ENCODE results near the gene YARS2.

The YARS2 gene

GRCh38 chr12:32776258-32776657, 20.6 kb upstream of the YARS2 start:
- no peak overlapping the region for H3K9ac ChIP-seq (ENCODE audit: low read length)
- H3K27me3 ChIP-seq (replicated peaks; ENCODE audit: insufficient read depth, low read length) = no peaks in the 10 kb centered on the region
- no peak overlapping the region for H3K4me3 ChIP-seq (ENCODE audit: low read length)
- H3K79me2 ChIP-seq (ENCODE audit: low read length) = no peaks in the 10 kb centered on the region
- DNase-seq = no peak
- H3K36me3 ChIP-seq (replicated peaks; ENCODE audit: insufficient read depth, low read length) = no peaks in the 10 kb centered on the region
- no peaks in the 10 kb centered on the region for H4K20me1 ChIP-seq (ENCODE audit: insufficient read depth, low read length)
- no peak overlapping the region for H2AFZ ChIP-seq (ENCODE audit: low read length)
- no peaks in the 10 kb centered on the region for H3F3A ChIP-seq (ENCODE audit: insufficient read depth, low read length)
- no peaks in the 10 kb centered on the region for H3K9me2 ChIP-seq (replicated peaks; ENCODE audit: insufficient read depth, low read length)
- H3K27ac ChIP-seq (ENCODE audit: low read length) = no peak overlapping the region
- H3K4me1 ChIP-seq (ENCODE audit: low read length) = no peaks in the 10 kb centered on the region
- no peak for TF ChIP-seq EZH2phosphoT487 (IDR thresholded peaks at IDR 0.05; ENCODE audit: low read length)
- TF ChIP-seq EZH2 (optimal IDR thresholded peaks at IDR 0.05; ENCODE audit: low read depth, low read length) = no peak
- TF ChIP-seq CTCF (IDR thresholded peaks at IDR 0.05; ENCODE audit: low read length) = no peak
- H3K4me2 ChIP-seq (ENCODE audit: low read depth, low read length) = no peak overlapping the region
- no peaks in the 10 kb centered on the region for H3K9me3 ChIP-seq (replicated peaks; ENCODE audit: insufficient read depth, low read length)

GRCh38 chr12:32773691-32774090, 18.0 kb upstream of the YARS2 start:
- no peak for DNase-seq
- no peak for TF ChIP-seq EZH2phosphoT487 (IDR thresholded peaks at IDR 0.05; ENCODE audit: low read length)
- TF ChIP-seq EZH2 (optimal IDR thresholded peaks at IDR 0.05; ENCODE audit: low read depth, low read length) = no peak
- TF ChIP-seq CTCF (IDR thresholded peaks at IDR 0.05; ENCODE audit: low read length) = no peak
- Histone ChIP-seq H4K20me1 (ENCODE audit: insufficient read depth, low read length) (no peaks in the 10 kb centered on the region), H3K36me3 (replicated peaks; ENCODE audit: insufficient read depth, low read length) (no peaks in the 10 kb centered on the region), H3K4me1 (ENCODE audit: low read length) (no peaks in the 10 kb centered on the region), H3F3A (ENCODE audit: insufficient read depth, low read length) (no peaks in the 10 kb centered on the region), H3K9ac (ENCODE audit: low read length) (no peak overlapping the region), H3K9me2 (replicated peaks; ENCODE audit: insufficient read depth, low read length) (no peaks in the 10 kb centered on the region), H3K27ac (ENCODE audit: low read length) (no peak overlapping the region), H3K4me3 (ENCODE audit: low read length) (no peak overlapping the region), H3K4me2 (ENCODE audit: low read depth, low read length) (no peak overlapping the region), H3K9me3 (replicated peaks; ENCODE audit: insufficient read depth, low read length) (no peaks in the 10 kb centered on the region), H2AFZ (ENCODE audit: low read length) (no peak overlapping the region), H3K27me3 (replicated peaks; ENCODE audit: insufficient read depth, low read length) (no peaks in the 10 kb centered on the region), H3K79me2 (ENCODE audit: low read length) (no peaks in the 10 kb centered on the region)

GRCh38 chr12:32770141-32770540, 14.4 kb upstream of the YARS2 start:
- DNase-seq = no peak
- TF ChIP-seq EZH2 (optimal IDR thresholded peaks at IDR 0.05; ENCODE audit: low read depth, low read length) (no peak), CTCF (IDR thresholded peaks at IDR 0.05; ENCODE audit: low read length) (no peak), EZH2phosphoT487 (IDR thresholded peaks at IDR 0.05; ENCODE audit: low read length) (no peak)

More at GRCh38 chr12:32770141-32770540, 14.4 kb upstream of the YARS2 start:
- Histone ChIP-seq H4K20me1 (ENCODE audit: insufficient read depth, low read length) (no peaks in the 10 kb centered on the region), H3K9me3 (replicated peaks; ENCODE audit: insufficient read depth, low read length) (no peaks in the 10 kb centered on the region), H3K9ac (ENCODE audit: low read length) (no peak overlapping the region), H3K27ac (ENCODE audit: low read length) (no peak overlapping the region), H3K9me2 (replicated peaks; ENCODE audit: insufficient read depth, low read length) (no peaks in the 10 kb centered on the region), H3K79me2 (ENCODE audit: low read length) (no peaks in the 10 kb centered on the region), H3F3A (ENCODE audit: insufficient read depth, low read length) (no peaks in the 10 kb centered on the region), H3K36me3 (replicated peaks; ENCODE audit: insufficient read depth, low read length) (no peaks in the 10 kb centered on the region), H3K4me2 (ENCODE audit: low read depth, low read length) (no peak overlapping the region), H2AFZ (ENCODE audit: low read length) (no peak overlapping the region), H3K4me3 (ENCODE audit: low read length) (no peak overlapping the region), H3K4me1 (ENCODE audit: low read length) (no peaks in the 10 kb centered on the region), H3K27me3 (replicated peaks; ENCODE audit: insufficient read depth, low read length) (no peaks in the 10 kb centered on the region)

All from MM.1S (cell line).